GM18868 (cell line): ENCODE data around the gene NKX6-2.
"Not testable (repeated sequence)": the region's sequence is repeated elsewhere in the genome, so short reads cannot be mapped to it uniquely, and the experiment has no call there.

Experiments
- ATAC-seq: cut with Tn5 transposase; IDR thresholded peaks from one replicate; pipeline ENCODE4 v1.9.1; 2021; ENCODE audit warnings: mild to moderate bottlenecking, moderate library complexity; ENCODE audit not compliant: unreplicated experiment

The NKX6-2 gene

DNA sequence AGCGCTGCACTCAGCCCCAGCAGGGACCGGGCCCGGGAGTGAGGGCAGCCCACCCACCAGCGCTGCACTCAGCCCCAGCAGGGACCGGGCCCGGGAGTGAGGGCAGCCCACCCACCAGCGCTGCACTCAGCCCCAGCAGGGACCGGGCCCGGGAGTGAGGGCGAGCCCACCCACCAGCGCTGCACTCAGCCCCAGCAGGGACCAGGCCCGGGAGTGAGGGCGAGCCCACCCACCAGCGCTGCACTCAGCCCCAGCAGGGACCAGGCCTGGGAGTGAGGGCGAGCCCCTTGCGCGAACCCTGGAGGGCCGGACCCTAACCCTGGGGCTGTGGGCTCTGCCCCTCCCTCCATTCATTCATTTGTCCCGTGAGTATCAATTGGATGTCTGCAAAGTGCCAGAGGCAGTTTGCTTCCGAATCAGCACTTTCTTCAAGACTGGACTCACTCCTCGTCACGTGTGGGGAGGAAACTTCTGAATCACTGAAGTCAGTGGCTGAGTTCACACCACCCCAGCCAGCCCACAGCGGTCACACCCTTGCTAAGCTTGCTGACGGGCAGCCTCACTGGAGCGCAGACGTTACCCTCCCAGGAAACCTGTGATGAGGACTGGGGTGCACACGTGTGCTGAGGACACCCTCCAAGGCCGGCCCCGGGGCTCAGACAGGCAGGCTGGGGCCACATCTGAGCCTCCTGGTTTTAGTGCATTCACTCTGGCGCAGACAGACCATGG is 42.6 kb downstream of the NKX6-2 start:
- not testable (repeated sequence) for ATAC-seq

DNA sequence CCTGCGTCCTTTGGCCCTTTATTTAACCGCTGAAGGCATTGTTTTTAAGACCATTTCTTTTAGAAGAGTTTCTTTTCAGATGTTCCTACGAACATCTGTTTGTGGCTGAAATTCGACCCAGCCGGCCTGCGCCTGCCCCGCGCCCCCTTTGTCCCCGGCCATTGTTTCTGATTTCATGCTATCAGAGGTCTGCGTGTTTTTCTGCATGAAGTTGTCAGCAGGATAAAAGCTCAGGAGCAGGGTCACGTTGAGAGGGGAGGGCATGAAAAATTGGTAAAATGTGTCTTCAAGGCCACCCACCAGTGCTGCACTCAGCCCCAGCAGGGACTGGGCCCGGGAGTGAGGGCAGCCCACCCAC is 43.1 kb downstream of the NKX6-2 start:
- ATAC-seq: no peak

DNA sequence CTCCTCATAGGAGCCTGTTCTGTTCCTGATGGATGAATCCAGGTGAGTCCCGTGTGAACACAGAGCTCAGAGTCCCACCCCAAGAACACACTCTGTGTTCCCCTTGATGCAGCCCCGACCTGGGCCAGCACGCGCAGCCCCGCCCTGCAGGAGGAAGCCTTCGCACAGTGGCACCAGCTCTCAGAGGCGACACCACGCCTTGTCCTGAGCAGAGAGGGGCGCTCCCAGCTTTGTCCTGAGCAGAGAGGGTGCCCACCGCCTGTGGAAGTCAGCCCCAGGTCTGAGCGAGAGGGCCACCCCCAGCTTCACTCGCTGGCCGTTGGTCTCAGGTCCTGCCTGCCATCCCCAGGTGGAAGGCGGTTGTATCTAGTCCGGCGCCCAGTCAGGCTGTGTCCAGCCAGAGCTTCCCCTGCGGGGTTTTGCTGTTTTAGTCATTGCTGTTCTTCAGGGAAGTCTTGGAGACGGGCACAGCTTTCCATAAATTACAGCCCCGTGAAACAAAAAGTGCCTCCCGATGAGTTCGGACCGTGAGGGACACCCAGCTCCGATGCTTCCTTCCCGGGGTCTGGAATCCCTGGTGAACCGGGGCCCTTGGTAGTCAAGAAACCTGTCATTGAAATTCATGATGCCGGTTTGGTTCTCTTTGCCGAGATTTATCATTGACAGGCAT is 43.6 kb downstream of the NKX6-2 start:
- ATAC-seq: no peak

DNA sequence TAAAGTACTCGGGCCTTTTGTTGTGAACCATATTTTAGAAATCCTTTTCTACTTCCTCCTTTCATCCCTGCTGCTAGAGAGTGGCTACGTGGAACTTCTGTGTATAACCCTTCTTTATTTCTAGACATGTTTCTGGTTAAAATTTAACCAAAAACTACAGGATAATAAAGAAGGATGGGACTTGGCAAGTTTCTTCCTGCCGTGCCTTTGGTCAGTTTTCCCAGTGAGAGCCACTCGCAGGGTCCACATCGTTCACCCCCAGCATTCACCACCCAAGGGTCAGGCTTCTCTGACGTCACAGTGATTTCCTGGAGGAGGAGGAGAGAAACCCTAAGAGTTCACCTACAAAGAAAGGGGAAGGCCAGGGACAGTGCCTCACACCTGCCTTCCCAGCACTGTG is 45.4 kb downstream of the NKX6-2 start:
- ATAC-seq: no peak

DNA sequence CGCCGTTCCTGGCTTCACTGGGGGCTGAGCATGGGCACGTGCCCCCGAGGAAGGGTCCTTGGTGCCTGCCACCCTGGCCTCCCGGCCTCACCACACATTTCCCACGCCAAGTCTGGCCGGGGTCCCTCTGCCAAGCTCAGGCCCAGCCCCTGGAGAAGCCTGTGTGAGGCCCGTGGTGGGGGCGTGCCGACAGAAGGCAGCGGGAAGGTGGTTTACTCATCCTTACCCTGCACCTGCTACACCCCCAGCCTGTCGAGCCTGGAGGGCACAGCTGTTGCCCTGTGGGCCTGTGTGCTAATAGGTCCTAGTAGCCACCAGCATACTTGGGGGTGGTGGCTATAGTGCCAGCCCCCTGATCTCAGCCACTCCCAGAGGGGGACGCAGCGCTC is 46.7 kb downstream of the NKX6-2 start:
- no peak for ATAC-seq

DNA sequence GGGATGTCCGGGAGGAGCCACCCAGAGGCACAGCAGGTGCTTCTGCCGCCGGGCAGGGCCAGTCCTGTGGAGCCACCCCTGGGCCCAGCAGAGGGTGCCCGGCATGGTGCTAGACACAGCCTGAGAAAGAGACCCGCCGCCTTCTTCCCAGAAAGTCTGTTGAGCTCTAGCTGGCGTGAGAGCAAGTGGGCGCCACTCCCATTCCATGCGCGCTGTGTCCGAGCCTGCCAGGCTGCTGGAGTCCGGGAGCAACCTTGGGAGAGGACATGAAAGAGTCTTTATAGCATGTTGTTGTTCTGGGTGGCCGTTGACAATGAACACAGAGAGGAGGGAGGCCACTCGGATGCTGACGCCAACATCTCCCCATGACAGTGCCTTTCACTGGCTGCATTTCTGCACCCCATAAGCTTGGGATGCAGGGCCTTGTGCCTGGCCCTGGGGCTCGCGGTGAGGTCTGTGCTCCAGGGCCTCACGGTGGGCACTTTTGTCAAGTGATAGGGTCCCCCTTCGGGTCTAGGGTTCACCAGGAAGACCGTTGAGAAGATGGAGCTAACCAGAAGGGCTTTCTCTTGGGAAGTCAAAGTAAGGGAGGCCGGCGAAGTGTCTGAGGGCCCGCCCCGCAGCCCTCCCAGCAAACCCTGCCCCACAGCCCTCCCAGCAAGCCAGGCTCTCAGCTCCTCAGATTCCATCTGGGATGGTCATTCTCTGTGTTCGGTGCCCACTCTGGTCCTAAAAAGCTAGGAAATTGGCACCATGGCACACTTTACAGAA is 47.3 kb downstream of the NKX6-2 start:
- no peak for ATAC-seq

DNA sequence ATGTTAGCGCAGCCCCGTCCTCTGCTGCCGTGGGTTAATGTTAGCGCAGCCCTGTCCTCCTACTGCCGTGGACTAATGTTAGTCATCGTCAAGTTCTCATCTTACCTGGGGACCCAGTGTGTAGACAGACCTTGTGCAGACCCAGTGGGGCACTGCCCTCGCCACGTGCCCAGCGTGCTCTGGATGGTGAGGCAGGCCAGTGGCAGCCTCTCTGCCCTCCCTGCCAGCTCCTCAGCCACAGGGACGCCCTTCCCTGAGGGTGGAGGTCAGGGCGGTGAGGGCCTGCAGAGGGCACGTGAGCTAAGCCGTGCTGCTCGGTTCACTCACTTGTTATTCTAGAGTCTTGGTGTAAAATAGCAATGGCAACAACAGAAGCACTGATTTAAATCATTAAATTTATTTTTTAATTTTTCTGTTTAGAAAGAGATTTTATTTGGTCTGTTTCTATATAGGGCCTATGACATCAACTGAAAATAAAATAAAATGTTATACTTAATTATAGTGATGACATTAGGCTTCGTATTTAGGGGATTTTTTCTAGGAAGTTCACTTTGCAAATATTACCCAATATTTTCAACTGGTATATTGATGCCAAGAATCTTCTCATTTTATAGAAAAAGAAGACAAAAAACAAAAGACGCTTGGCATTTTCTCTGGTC is 48.4 kb downstream of the NKX6-2 start:
- no peak for ATAC-seq

DNA sequence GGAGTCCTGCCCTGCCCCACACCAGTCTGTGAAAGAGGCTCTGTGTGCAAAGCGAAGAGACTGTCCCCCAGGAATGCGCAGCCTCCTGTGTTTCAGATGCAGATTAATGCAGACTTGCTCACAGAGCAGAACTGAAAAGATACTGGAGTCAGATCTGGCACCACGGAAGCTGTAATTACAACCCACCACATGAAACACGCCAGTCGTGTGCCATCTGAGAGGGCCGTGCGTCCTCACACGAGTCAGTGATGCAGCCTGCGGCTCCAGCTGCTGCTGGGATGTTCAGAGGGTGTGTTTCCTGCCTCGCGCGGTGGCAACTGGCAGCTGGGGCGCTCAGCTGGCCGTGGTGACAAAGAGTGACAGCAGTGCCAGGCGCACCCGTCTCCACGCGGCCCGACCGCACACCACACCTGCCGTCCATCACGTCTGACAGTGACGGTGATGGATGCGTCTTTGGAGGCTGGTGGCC is 50.0 kb downstream of the NKX6-2 start:
- ATAC-seq: no peak

DNA sequence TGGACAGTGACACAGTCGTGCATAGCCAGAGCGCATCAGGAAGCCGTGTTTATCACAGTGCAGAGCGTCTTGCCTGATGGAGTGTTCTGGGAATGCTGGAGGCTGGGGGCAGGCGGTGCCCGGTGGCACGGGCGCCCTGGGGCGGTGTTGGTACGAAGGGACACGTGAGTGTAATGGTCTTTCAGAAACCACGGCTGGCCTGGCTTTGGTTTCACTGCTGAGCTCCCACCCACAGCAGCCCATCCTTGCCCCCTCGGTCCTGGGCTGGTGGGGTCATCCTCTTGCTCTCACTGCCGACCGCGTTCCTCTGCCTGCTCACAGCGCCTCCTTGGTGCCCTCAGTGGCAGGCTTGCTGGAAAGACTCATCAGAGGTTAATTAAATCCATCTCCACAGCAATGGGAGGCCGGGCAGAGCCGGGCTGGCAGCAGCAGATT is 50.6 kb downstream of the NKX6-2 start:
- no peak for ATAC-seq

DNA sequence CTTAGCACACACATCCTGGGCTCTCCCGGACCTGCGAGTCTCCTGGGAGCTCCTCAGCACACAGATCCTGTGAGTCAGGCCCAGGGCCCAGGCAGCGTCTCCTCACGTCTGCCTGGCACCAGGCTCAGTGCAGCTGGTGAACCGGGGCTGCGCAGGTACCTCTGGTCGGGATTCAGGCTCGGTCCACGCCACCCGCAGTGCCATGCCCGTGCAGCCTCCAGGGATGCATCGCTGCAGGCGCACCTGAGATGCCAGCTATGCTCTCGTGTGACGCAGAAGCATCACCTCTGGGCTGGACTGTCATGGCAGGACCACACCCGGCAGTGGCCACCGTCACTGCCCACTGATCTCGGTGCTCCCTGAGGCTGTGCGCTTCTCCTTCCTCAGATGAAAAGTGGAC is 52.0 kb downstream of the NKX6-2 start:
- no peak for ATAC-seq
